Measurements from ENCODE around the gene ADAMTS2.
"Not testable (repeated sequence)": the region's sequence is repeated elsewhere in the genome, so short reads cannot be mapped to it uniquely, and the experiment has no call there.

The ADAMTS2 gene

DNA sequence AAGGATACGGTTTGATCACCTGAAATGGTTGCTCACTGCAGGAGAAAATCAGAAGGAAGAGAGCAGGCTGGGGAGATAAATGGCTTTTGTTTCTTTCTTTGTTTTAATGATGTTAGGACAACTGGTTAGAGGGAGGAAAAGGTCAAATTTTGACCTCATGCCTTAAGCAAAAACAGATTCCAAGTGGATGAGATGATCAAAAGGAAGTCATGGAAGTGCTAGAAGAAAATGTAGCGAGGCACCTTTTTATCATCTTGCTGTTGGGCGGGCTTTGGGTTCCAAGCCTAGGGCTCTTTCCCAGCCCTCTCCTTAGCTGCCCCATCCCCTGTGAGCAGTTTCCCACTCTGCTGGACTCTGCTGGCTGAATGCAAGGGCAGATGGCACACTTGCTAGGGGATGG lies 127.9 kb downstream of the ADAMTS2 start:
- DNase-seq (ENCODE audit: low read depth, low spot score) = peak; percentile 15

- DNase-seq (ENCODE audit: low read depth, low spot score) = not testable (repeated sequence)
These were observed 128.9 kb downstream of the ADAMTS2 start for GRCh38 chr5:179216381-179216780.

DNA sequence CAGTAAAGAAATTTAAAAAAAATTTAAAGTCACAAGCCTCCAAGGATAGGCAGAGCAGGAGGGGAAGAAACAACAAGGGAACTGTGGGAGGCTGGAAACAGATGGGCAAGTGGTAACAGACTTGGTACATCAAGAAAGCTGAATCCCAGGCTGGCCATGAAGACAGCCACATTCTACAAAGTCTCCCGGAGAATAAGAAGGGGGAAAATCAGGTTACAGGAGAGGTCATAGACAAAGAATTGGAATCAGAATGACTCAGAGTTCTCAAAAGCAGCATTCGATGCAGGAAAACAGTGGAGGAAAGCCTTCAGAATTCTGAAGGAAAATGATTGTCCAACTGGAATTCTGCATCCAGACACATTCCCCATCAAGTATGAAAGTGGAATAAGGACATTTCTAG lies 129.7 kb downstream of the ADAMTS2 start:
- DNase-seq (ENCODE audit: low read depth, low spot score) = no peak

DNA sequence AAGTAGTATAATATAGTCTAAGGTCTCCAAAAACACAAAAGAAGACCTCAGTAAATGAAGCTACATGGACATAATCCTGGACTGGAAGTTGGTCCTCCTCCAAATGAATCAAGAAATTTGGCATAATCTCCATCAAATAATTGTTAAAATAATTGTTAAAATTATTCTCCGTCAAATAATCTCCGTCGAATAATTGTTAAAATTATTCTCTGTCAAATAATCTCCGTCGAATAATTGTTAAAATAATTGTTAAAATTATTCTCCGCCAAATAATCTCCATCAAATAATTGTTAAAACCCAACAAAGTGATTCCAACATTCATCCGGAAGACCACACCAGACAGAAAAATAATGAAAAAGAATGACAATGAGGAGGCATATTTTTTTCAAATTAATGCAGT lies 130.6 kb downstream of the ADAMTS2 start:
- no peak for DNase-seq (ENCODE audit: low read depth, low spot score)

GRCh38 chr5:179212870-179213269 lies 132.4 kb downstream of the ADAMTS2 start:
- no peak for DNase-seq (ENCODE audit: low read depth, low spot score)

- no peak for DNase-seq (ENCODE audit: low read depth, low spot score)
These were observed 133.6 kb downstream of the ADAMTS2 start for GRCh38 chr5:179211631-179212030.

- no peak for DNase-seq (ENCODE audit: low read depth, low spot score)
These were observed 134.2 kb downstream of the ADAMTS2 start for GRCh38 chr5:179211068-179211467.

DNA sequence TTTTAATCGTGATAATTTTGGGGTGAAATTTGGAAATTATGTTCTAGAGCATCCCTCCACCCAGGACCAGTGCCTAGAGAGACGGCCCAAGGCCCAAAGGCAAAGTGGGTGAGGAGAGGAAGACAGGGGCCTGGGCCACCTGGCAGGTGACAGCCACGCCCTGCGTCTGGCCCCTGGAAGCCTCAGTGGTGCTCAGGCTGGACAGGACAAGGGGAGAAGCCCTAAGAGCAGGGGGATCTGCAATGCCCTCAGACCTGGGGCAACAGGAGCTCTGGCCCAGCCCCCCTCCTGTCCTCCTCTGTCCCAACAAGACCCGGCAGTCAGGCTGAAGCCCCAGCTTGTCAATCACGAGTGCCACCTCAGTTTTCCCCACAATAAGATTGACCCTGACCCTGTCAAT lies 134.8 kb downstream of the ADAMTS2 start:
- DNase-seq (ENCODE audit: low read depth, low spot score) = no peak

GRCh38 chr5:179209359-179210150 lies 135.7 kb downstream of the ADAMTS2 start:
- no peak for DNase-seq (ENCODE audit: low read depth, low spot score)

GRCh38 chr5:179208706-179209358 lies 136.4 kb downstream of the ADAMTS2 start:
- DNase-seq (ENCODE audit: low read depth, low spot score) = no peak

- no peak for DNase-seq (ENCODE audit: low read depth, low spot score)
These were observed 137.1 kb downstream of the ADAMTS2 start for GRCh38 chr5:179207920-179208705.

DNA sequence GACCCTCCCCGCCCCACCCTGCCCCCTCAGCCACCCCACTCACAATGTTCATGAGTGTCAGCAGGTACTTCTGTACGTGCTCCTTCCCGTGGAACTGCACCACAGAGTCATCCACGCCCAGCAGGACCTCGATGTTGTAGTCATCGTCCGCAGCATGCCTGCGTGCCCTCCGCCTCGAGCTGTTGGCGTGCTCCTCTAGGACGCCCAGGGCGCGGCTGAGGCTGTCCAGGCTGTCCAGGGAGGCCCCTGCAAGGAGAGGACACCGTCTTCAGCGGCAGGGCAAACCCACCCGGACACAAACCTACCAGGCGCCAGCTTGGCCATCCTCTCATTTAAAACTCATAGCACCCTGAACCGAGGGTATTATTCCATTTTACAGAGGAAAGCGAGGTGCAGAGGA lies 137.8 kb downstream of the ADAMTS2 start:
- no peak for DNase-seq (ENCODE audit: low read depth, low spot score)

- no peak for DNase-seq (ENCODE audit: low read depth, low spot score)
These were observed 138.9 kb downstream of the ADAMTS2 start for GRCh38 chr5:179206366-179206765.

- no peak for DNase-seq (ENCODE audit: low read depth, low spot score)
These were observed 140.0 kb downstream of the ADAMTS2 start for GRCh38 chr5:179205277-179205676.

DNA sequence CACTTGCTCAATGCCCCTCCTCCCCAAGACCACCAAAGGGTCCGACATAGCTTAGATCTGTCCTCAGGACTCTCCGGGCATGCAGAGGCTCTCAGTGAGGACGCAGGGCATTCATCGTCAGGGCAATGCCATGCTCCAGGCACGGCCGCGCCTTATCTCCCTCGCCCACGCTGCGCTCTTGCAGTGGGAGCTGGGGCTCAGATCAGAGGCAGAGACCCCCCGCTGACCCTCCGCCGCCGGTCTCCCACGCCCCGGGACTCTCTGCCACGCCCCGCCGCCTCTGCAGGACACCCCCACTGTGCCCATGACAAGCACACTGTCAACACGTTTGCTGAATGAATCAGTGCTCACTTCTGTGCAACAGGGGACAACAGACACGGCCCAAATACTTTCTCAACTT lies 140.7 kb downstream of the ADAMTS2 start:
- no peak for DNase-seq (ENCODE audit: low read depth, low spot score)

- no peak for DNase-seq (ENCODE audit: low read depth, low spot score)
These were observed 142.0 kb downstream of the ADAMTS2 start for GRCh38 chr5:179203248-179203647.

GRCh38 chr5:179201986-179202385 lies 143.3 kb downstream of the ADAMTS2 start:
- DNase-seq (ENCODE audit: low read depth, low spot score) = no peak

DNA sequence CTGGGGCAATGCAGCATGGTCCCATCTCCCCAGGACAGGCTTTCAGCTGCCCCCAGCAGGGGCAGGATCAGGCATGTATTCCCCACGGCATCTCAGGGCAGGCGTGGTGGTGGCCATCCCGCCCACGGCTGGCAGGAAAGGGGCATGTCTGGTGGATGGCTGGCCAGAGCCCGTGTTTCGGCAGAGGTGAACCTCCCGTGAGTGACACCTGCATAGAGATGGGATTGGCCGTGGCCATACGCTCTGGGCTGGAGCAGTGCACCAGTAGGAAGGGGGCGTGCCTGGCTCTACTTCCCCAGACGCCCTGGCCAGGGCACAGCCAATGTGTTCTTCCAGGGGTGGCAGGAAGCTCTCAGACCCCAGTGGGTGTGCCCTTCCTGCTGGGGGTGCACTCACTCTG lies 146.0 kb downstream of the ADAMTS2 start:
- no peak for DNase-seq (ENCODE audit: low read depth, low spot score)

GRCh38 chr5:179198825-179199224 lies 146.4 kb downstream of the ADAMTS2 start:
- DNase-seq (ENCODE audit: low read depth, low spot score) = no peak

GRCh38 chr5:179196405-179197079 lies 148.7 kb downstream of the ADAMTS2 start:
- DNase-seq (ENCODE audit: low read depth, low spot score) = no peak

DNA sequence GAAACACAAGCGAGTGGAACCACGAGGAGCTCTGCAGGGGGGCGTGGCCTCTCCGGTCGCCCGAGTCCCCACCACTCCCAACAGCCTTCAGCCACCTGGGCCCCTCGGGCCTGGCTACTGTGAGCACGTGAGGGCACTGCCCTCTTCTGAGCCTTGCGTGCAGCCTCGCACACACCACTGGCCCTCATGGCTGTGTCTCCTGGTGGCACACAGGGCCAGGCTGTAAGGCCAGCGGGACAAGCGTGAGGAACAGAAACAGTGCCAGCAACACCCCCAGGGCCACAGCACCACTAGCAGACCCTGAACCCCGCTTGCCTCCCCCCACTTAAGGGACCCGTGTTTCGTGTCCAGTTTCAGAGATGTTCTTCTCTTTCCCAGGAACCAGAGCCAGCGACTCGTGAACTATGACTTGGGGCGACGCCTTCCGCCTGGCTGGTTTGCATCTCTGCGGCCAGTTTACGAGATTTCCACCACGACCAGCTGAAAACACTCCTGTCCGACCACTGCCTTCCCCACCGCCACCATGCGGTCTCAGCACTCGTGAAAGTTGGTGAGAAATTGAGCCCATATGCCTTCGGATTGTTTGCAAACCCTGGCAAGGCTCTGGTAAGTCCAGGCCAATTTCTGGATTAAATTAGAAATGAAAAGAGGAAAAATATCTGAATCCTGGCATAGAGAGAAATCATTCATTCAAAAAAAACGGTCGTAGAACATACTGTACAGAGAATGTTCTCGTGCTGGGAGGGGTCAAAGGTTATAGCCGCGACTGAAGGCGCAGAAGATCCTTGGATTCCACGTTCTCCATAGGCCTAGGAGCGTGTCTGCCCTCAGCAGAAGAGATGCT lies 149.5 kb downstream of the ADAMTS2 start:
- no peak for DNase-seq (ENCODE audit: low read depth, low spot score)

Measured in smooth muscle cell of the brain vasculature (primary cell).